Heart left ventricle (tissue), 16 donors: Measurements from ENCODE around the gene HIVEP2. TPM values are rescaled to one million over a fixed set of nuclear protein-coding genes. Genes with fewer than 3 reads are reported as not detected.

Source experiments
- ATAC-seq, 4 donors: fragments of 200-7000 bp; cut with Tn5 transposase; one replicate each; pipeline ENCODE4 v1.9.1; 2020 to 2022; ENCODE audit warnings: moderate library complexity in 4 of 4, mild to moderate bottlenecking in 3 of 4, moderate number of reproducible peaks in 1 of 4
- DNase-seq, 5 donors: peaks; one replicate each; pipeline ENCODE4 v3.0.0-alpha.2; 2020
- H3K27ac ChIP-seq, 12 donors: fragments of 200-600 bp; sonication (generic) in 4 of 12; one replicate each; pipeline versions ENCODE4 v1.5.0 to v1.8.0; 2016 to 2022; ENCODE audit warnings: mild to moderate bottlenecking in 2 of 12
- H3K27me3 ChIP-seq, 9 donors: fragments of 200-600 bp; sonication (generic) in 2 of 9; one replicate each; pipeline versions ENCODE4 v1.5.1 to v1.8.0; 2016 to 2022; ENCODE audit warnings: mild to moderate bottlenecking in 3 of 9
- H3K36me3 ChIP-seq, 9 donors: fragments of 200-600 bp; sonication (generic) in 2 of 9; one replicate each; pipeline versions ENCODE4 v1.5.0 to v1.8.0; 2018 to 2022; ENCODE audit warnings: mild to moderate bottlenecking in 2 of 9
- H3K4me1 ChIP-seq, 12 donors: fragments of 200-600 bp; sonication (generic) in 4 of 12; one replicate each; pipeline versions ENCODE4 v1.5.0 to v1.8.0; 2016 to 2022; ENCODE audit warnings: mild to moderate bottlenecking in 3 of 12
- H3K4me3 ChIP-seq, 12 donors: fragments of 200-600 bp; sonication (generic) in 4 of 12; one replicate each; pipeline versions ENCODE4 v1.5.0 to v1.8.0; 2017 to 2022; ENCODE audit warnings: mild to moderate bottlenecking in 9 of 12, moderate library complexity in 4 of 12
- H3K9me3 ChIP-seq, 12 donors: fragments of 200-600 bp; sonication (generic) in 4 of 12; one replicate each; pipeline versions ENCODE4 v1.5.0 to v1.8.0; 2016 to 2022; ENCODE audit warnings: mild to moderate bottlenecking in 1 of 12
- POLR2A ChIP-seq, 2 donors: fragments of 450-650 bp; IDR thresholded peaks; one replicate each; pipeline ENCODE4 v1.6.1; 2017; ENCODE audit warnings: antibody characterized with exemption in 2 of 2, mild to moderate bottlenecking in 2 of 2, moderate library complexity in 2 of 2
- WGBS, 4 donors: extraction: QIAGEN DNeasy Blood & Tissue Kit in 2 of 4; methylation state at CpG; one replicate each; pipeline versions ENCODE4 v1.1.5 to v1.1.7; 2013 to 2018; 5-methylcytosine and 5-hydroxymethylcytosine counted together
- intact Hi-C, 10 donors: fragments of 100-400 bp; cut with DNase I; formaldehyde crosslinking; loops; one replicate each; pipeline versions ENCODE4 v1.11.1 to v1.14.2; 2022
- polyA plus RNA-seq, 2 donors: library from polyadenylated mRNA; stranded (reverse); fragments of 200-250 nt; gene quantifications; one replicate each; pipeline ENCODE4 v1.2.3, GENCODE V29; 2013
- total RNA-seq, 9 donors: library from RNA; depleted of rRNA in 2 of 9; stranded (reverse); fragments of >200 nt in 2 of 9; fragmentation: NEBNext Ultra II Directional in 3 of 9; extraction: Animal tissue kit (Norgen Biotek cat#: 25700) in 3 of 9; gene quantifications; one replicate each; pipeline versions ENCODE4 v1.1.0 to v1.2.4, GENCODE V29; 2016 to 2023
- TF ChIP-seq, protein P1 (sequence below), 12 donors: fragments of 200-600 bp; sonication (generic) in 4 of 12; IDR thresholded peaks; one replicate each; pipeline versions ENCODE4 v1.5.0 to v1.8.0; 2018 to 2022; ENCODE audit warnings: antibody characterized with exemption in 12 of 12, mild to moderate bottlenecking in 5 of 12
- donor health status: ischemic (EF 13 %, LVEDD 7.1; RV severe dilation, severe dysfunction).
- donor health status: healthy with polysubstance abuse.
- donor health status: DM: no; HTN: yes; CAD: no.
- donor health status: DM: no; HTN: no; CAD: no.
- donor health status: ischemic (EF 25% LVEDD 6.9; RV normal size, moderate dysfunction).
- donor health status: ischemic (EF 25% LVEDD 5.7; RV mildly dilated, moderate dysfunction).
- donor health status: healthy.
- donor health status: DM: yes; HTN: yes; CAD: no.
- donor health status: ischemic (EF 35%, LVEDD 5.7; RV mildly dilated, moderate dysfunction).
- donor health status: nonischemic (EF 11% LVEDD 7.7; RV severe dilation, severe dysfunction).
- donor health status: DM: yes; HTN: yes; CAD: no.
- donor health status: PGD.
- donor health status: ischemic (EF 29% LVEDD 5.4; RV normal size, mild dysfunction).
- donor health status: nonischemic (EF 23%, LVEDD 6.1; RV moderate dilation, normal function).

HIVEP2 gene
- total and polyA plus RNA-seq, 11 donors, result 2.7 to 31.2 (median 20.4) TPM

DNA sequence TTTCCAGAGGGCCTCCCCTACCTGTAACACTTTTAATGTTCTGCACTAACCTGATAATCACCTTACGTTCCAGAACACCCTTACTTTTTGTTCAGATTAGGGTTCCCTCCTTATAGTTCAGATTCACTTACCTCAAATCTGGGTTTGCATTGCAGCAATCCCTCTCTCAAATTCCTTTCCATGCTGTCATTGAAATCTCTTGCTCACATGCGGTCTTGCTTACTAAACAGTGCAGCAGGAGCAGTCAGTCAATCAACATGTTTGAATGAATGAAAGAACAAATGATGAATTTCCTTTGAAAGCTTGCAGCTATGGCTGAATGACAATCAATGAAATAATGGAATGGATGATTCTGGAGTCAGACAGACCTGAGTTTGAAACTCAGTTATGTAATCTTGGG, 200.1 kb downstream of the HIVEP2 start:
- intact Hi-C loops, result loop anchor here in 4 of 10 donors (5.0 to 10.0 kb wide), 5 partner anchors 140 to 282 kb away; partner anchors contain the start of gene HIVEP2 (in 3 of the 4)
- 89 to 98% (median 93%) methylated on average over 2 of the region's 2 CpGs for WGBS, 4 donors
- Histone ChIP-seq H3K36me3 (no peaks in the 10 kb centered on the region), H3K9me3 (no peaks in the 10 kb centered on the region), H3K4me3 (no peak overlapping the region), H3K27ac (no peak overlapping the region), H3K27me3 (no peaks in the 10 kb centered on the region), H3K4me1 (no peaks in the 10 kb centered on the region)
- TF ChIP-seq, protein P1, sequence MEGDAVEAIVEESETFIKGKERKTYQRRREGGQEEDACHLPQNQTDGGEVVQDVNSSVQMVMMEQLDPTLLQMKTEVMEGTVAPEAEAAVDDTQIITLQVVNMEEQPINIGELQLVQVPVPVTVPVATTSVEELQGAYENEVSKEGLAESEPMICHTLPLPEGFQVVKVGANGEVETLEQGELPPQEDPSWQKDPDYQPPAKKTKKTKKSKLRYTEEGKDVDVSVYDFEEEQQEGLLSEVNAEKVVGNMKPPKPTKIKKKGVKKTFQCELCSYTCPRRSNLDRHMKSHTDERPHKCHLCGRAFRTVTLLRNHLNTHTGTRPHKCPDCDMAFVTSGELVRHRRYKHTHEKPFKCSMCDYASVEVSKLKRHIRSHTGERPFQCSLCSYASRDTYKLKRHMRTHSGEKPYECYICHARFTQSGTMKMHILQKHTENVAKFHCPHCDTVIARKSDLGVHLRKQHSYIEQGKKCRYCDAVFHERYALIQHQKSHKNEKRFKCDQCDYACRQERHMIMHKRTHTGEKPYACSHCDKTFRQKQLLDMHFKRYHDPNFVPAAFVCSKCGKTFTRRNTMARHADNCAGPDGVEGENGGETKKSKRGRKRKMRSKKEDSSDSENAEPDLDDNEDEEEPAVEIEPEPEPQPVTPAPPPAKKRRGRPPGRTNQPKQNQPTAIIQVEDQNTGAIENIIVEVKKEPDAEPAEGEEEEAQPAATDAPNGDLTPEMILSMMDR (IDR thresholded peaks at IDR 0.05), result no peak
- no peak for TF ChIP-seq POLR2A (IDR thresholded peaks at IDR 0.05)
- ATAC-seq (no peak), DNase-seq (no peak)

DNA sequence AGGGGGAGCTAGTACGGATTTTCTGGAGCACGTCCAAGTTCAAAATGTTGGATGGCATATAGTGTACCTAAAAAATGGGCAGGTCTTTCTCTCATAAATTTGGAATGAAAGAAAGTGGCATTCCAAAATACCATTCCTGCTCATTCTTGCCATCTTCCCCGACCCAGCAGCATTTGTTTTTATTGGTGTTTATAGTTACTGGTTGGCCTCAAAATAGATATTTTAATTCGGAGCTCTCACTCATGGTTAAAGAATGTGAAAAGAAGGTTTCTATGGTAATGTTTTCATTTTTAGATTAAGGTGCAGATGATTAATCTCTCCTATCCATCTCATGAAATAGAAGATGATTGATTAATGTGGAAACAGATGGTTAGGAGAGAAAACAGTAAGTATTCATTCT, 204.5 kb downstream of the HIVEP2 start:
- DNase-seq, result no peak
- intact Hi-C loops, result loop anchor here in 2 of 10 donors (10.0 kb wide), 2 partner anchors 144 to 204 kb away; partner anchors contain the start of gene HIVEP2 (in 2 of the 2)
- no peak for TF ChIP-seq POLR2A (IDR thresholded peaks at IDR 0.05)
- TF ChIP-seq, protein P1 (IDR thresholded peaks at IDR 0.05), result no peak
- no peak overlapping the region for H3K4me3 ChIP-seq
- no peaks in the 10 kb centered on the region for H3K9me3 ChIP-seq
- no peaks in the 10 kb centered on the region for H3K4me1 ChIP-seq
- H3K36me3 ChIP-seq, result no peaks in the 10 kb centered on the region
- H3K27me3 ChIP-seq, result no peaks in the 10 kb centered on the region
- ATAC-seq, result no peak
- H3K27ac ChIP-seq, result no peak overlapping the region
- 70 to 80% (median 72%) methylated on average over 4 of the region's 4 CpGs for WGBS, 4 donors

DNA sequence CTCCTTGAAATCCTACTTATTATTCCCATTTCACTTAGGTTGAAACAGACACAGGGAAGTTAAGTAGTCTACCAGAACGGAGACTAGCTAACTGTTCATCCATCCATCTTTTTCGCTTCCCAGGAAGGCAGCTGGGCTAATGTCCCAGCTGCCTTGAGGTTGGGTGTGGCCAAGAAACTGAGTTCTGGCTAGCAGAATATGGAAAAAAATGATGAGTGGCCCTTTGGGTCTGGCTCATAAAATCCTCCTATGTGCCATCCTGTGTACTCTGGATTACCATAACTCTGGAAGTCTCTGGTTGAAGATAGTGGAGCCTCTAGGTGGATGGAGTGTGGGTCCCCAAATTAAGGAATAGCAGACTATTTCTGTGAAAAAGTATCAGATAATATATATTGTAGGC, 206.2 kb downstream of the HIVEP2 start:
- H3K36me3 ChIP-seq, result no peaks in the 10 kb centered on the region
- H3K27me3 ChIP-seq, result no peaks in the 10 kb centered on the region
- DNase-seq, result no peak
- H3K4me3 ChIP-seq, result no peak overlapping the region
- H3K9me3 ChIP-seq, result no peaks in the 10 kb centered on the region
- no peak overlapping the region for H3K27ac ChIP-seq
- 69 to 92% (median 81%) methylated on average over 2 of the region's 2 CpGs for WGBS, 4 donors
- TF ChIP-seq POLR2A (IDR thresholded peaks at IDR 0.05), result no peak
- TF ChIP-seq, protein P1 (IDR thresholded peaks at IDR 0.05), result no peak
- no peak for ATAC-seq
- intact Hi-C loops, result no loop called here
- H3K4me1 ChIP-seq, result no peaks in the 10 kb centered on the region

DNA sequence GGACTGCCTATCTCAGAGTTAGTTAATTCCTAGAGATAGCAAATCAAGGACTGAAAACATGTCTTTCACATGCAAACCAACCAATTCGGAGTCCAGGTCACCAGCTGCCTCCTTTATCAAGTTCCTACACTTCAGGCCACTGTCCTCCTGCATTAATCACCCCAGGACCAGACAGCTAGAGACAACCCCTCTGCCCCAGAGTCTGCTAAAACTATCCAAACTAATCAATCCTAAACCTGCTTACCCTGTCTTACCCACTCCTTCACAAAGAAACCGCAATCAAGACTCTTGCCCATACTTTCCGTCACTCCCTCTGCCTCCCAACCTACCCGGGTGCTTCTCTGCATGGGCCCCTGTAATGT, 207.0 kb downstream of the HIVEP2 start:
- H3K27ac ChIP-seq, result no peak overlapping the region
- WGBS, 4 donors, result 87 to 95% (median 92%) methylated on average over 4 of the region's 4 CpGs
- H3K9me3 ChIP-seq, result no peaks in the 10 kb centered on the region
- DNase-seq, result no peak
- TF ChIP-seq, protein P1 (IDR thresholded peaks at IDR 0.05), result no peak
- TF ChIP-seq POLR2A (IDR thresholded peaks at IDR 0.05), result no peak
- no peaks in the 10 kb centered on the region for H3K27me3 ChIP-seq
- H3K36me3 ChIP-seq, result no peaks in the 10 kb centered on the region
- ATAC-seq, result no peak
- H3K4me1 ChIP-seq, result no peaks in the 10 kb centered on the region
- intact Hi-C loops, result no loop called here
- H3K4me3 ChIP-seq, result no peak overlapping the region
